H1 (cell line): ENCODE results near the gene GYPC.

ENCODE experiments used
- ATF2 ChIP-seq: IDR thresholded peaks from 2 replicates; pipeline ENCODE4 v1.6.1; 2012; ENCODE audit warnings: low read length, inconsistent platforms
- BRCA1 ChIP-seq: IDR thresholded peaks from 2 replicates; pipeline ENCODE4 v1.6.1; 2012; ENCODE audit warnings: low read depth, low read length, improper control_type of control experiment
- CTCF ChIP-seq, 3 experiments: IDR thresholded peaks; 1 replicate in 2 of 3; 2 replicates in 1 of 3; pipeline versions ENCODE4 v1.5.1 to v1.6.1; 2011; ENCODE audit warnings: low read length in 3 of 3, mild to moderate bottlenecking in 3 of 3, inconsistent platforms in 2 of 3, low read depth in 1 of 3, moderate library complexity in 1 of 3; ENCODE audit not compliant: insufficient read depth in 1 of 3; ENCODE audit errors: control extremely low read depth in 1 of 3
- EP300 ChIP-seq, 2 experiments: IDR thresholded peaks; 1 replicate in 1 of 2; 2 replicates in 1 of 2; pipeline ENCODE4 v1.6.1; 2011 to 2012; ENCODE audit warnings: low read depth in 2 of 2, low read length in 2 of 2, mild to moderate bottlenecking in 2 of 2, borderline replicate concordance in 1 of 2, inconsistent platforms in 1 of 2, moderate library complexity in 1 of 2
- JUN ChIP-seq: IDR thresholded peaks from 2 replicates; pipeline ENCODE4 v1.6.1; 2011; ENCODE audit warnings: low read depth, mild to moderate bottlenecking, improper control_type of control experiment, low read length
- JUND ChIP-seq: IDR thresholded peaks from 2 replicates; pipeline ENCODE4 v1.6.1; 2011; ENCODE audit warnings: mild to moderate bottlenecking, improper control_type of control experiment, low read length
- KDM5A ChIP-seq: fragments of 200-600 bp; IDR thresholded peaks from 2 replicates; pipeline ENCODE4 v1.7.1; 2012; ENCODE audit warnings: mild to moderate bottlenecking, low read length, inconsistent platforms, mixed read lengths
- POLR2A ChIP-seq, 2 experiments: IDR thresholded peaks; 1 replicate in 1 of 2; 2 replicates in 1 of 2; pipeline ENCODE4 v1.6.1; 2011; ENCODE audit warnings: low read depth in 2 of 2, low read length in 2 of 2, mild to moderate bottlenecking in 2 of 2; ENCODE audit errors: control extremely low read depth in 1 of 2
- TCF12 ChIP-seq: IDR thresholded peaks from 2 replicates; pipeline ENCODE4 v1.6.1; 2011; ENCODE audit warnings: low read depth, mild to moderate bottlenecking, low read length

GRCh38 chr2:126731353-126731752, 75.4 kb downstream of the GYPC start:
- TF ChIP-seq CTCF (IDR thresholded peaks at IDR 0.05; ENCODE audit: control extremely low read depth in 1 of 3, insufficient read depth in 1 of 3, low read depth in 1 of 3, low read length in 3 of 3): no peak
- TF ChIP-seq BRCA1: no peak
- no peak for TF ChIP-seq POLR2A (IDR thresholded peaks at IDR 0.05; ENCODE audit: control extremely low read depth in 1 of 2, low read depth in 2 of 2, low read length in 2 of 2)
- TF ChIP-seq ATF2: no peak
- no peak for TF ChIP-seq JUN
- TF ChIP-seq TCF12: no peak
- no peak for TF ChIP-seq EP300 (IDR thresholded peaks at IDR 0.05; ENCODE audit: borderline replicate concordance in 1 of 2, low read depth in 2 of 2, low read length in 2 of 2)
- no peak for TF ChIP-seq KDM5A
- TF ChIP-seq JUND: no peak
